Measurements from ENCODE around the gene GRAMD1C. TPM values are rescaled to one million over a fixed set of nuclear protein-coding genes. Genes with fewer than 3 reads are reported as not detected.
A peak's percentile ranks its signal among the peaks of the same experiment; 100 is the strongest.

The GRAMD1C gene
- total and polyA plus RNA-seq, 9 of the 15 experiments (the other 6 are each of a cell fraction or from before 2014, with no cell fraction given): not detected

DNA sequence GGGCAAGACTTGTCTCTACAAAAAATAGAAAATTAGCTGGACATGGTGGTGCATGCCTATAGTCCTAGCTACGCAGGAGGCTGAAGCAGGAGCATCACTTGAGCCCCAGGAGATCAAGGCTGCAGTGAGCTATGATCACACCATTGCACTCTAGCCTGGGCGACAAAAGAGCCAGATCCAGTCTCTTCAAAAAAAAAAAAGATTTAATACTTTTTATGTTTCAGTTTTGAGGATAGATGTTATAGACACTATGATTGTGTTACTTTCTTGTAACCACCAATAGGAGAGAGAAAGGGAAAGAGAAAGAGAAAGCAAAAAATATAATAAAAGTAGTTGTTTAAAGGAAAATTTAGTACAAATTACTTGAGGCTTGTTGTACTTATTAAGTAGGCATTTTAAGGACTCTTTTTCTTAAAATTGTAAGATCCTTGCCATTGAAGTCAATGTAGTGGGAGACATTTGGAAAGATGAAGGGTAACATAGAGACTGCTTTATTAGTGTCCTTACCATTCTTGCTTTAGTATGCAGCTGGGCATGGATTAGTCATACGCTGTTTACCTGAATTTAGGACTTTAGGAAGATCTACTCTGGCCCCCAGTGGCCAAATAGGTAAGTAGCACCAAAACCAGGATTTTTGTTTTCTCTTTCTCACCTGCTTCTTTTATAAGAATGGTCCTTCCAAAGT, 74.1 kb downstream of the GRAMD1C start (continued):
- TF ChIP-seq, protein P1, sequence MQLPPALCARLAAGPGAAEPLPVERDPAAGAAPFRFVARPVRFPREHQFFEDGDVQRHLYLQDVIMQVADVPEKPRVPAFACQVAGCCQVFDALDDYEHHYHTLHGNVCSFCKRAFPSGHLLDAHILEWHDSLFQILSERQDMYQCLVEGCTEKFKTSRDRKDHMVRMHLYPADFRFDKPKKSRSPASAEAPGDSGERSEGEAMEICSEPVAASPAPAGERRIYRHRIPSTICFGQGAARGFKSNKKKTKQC (CRISPR knock-in tag; IDR thresholded peaks at IDR 0.05): no peak
- TF ChIP-seq FOXK2 (conservative IDR thresholded peaks at IDR 0.05 in 1 of 2, IDR thresholded peaks at IDR 0.05 in 1 of 2; ENCODE audit: low read depth in 2 of 2) (peak; percentile 59 to 73; a peak in 3 of 4 replicates), HDAC2 (IDR thresholded peaks at IDR 0.05) (no peak), ZNF280A (IDR thresholded peaks at IDR 0.05; ENCODE audit: low read depth, partially characterized antibody) (no peak), STAT6 (CRISPR knock-in tag; IDR thresholded peaks at IDR 0.05) (no peak), YY1 (IDR thresholded peaks at IDR 0.05; ENCODE audit: borderline replicate concordance in 1 of 3, control insufficient read depth in 1 of 3, extremely low read depth in 1 of 3, insufficient read depth in 3 of 3, insufficient read length in 1 of 3, insufficient replicate concordance in 2 of 3, low read depth in 1 of 3, low read length in 2 of 3) (no peak)
- TF ChIP-seq, protein P2, sequence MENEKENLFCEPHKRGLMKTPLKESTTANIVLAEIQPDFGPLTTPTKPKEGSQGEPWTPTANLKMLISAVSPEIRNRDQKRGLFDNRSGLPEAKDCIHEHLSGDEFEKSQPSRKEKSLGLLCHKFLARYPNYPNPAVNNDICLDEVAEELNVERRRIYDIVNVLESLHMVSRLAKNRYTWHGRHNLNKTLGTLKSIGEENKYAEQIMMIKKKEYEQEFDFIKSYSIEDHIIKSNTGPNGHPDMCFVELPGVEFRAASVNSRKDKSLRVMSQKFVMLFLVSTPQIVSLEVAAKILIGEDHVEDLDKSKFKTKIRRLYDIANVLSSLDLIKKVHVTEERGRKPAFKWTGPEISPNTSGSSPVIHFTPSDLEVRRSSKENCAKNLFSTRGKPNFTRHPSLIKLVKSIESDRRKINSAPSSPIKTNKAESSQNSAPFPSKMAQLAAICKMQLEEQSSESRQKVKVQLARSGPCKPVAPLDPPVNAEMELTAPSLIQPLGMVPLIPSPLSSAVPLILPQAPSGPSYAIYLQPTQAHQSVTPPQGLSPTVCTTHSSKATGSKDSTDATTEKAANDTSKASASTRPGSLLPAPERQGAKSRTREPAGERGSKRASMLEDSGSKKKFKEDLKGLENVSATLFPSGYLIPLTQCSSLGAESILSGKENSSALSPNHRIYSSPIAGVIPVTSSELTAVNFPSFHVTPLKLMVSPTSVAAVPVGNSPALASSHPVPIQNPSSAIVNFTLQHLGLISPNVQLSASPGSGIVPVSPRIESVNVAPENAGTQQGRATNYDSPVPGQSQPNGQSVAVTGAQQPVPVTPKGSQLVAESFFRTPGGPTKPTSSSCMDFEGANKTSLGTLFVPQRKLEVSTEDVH (IDR thresholded peaks at IDR 0.05; ENCODE audit: low read depth, partially characterized antibody): no peak
- TF ChIP-seq, protein P3, sequence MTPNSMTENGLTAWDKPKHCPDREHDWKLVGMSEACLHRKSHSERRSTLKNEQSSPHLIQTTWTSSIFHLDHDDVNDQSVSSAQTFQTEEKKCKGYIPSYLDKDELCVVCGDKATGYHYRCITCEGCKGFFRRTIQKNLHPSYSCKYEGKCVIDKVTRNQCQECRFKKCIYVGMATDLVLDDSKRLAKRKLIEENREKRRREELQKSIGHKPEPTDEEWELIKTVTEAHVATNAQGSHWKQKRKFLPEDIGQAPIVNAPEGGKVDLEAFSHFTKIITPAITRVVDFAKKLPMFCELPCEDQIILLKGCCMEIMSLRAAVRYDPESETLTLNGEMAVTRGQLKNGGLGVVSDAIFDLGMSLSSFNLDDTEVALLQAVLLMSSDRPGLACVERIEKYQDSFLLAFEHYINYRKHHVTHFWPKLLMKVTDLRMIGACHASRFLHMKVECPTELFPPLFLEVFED (CRISPR knock-in tag; conservative IDR thresholded peaks at IDR 0.05): no peak
